ENCODE measurements around the gene ZNF618.

ZNF618 gene

GRCh38 chr9:113885183-113886025 is 9.3 kb downstream of the ZNF618 start:
- DNase-seq (ENCODE audit: low spot score) = no peak

- DNase-seq (ENCODE audit: low spot score) = peak; percentile 47
Observed at GRCh38 chr9:113886026-113886369, 9.9 kb downstream of the ZNF618 start.

- DNase-seq (ENCODE audit: low spot score) = peak; percentile 28
Observed at GRCh38 chr9:113886466-113886865, 10.4 kb downstream of the ZNF618 start.

- DNase-seq (ENCODE audit: low spot score) = peak; percentile 43
Observed at GRCh38 chr9:113886933-113887332, 10.8 kb downstream of the ZNF618 start.

GRCh38 chr9:113887436-113887835 is 11.3 kb downstream of the ZNF618 start:
- DNase-seq (ENCODE audit: low spot score) = no peak

- no peak for DNase-seq (ENCODE audit: low spot score)
Observed at GRCh38 chr9:113888336-113888735, 12.2 kb downstream of the ZNF618 start.

GRCh38 chr9:113888976-113889375 is 12.9 kb downstream of the ZNF618 start:
- DNase-seq (ENCODE audit: low spot score) = no peak

- no peak for DNase-seq (ENCODE audit: low spot score)
Observed at GRCh38 chr9:113890704-113891103, 14.6 kb downstream of the ZNF618 start.

GRCh38 chr9:113892861-113893491 is 16.9 kb downstream of the ZNF618 start:
- DNase-seq (ENCODE audit: low spot score) = no peak

- DNase-seq (ENCODE audit: low spot score) = no peak
Observed at GRCh38 chr9:113894166-113894565, 18.1 kb downstream of the ZNF618 start.

GRCh38 chr9:113895526-113895925 is 19.4 kb downstream of the ZNF618 start:
- peak; percentile 38 for DNase-seq (ENCODE audit: low spot score)

- DNase-seq (ENCODE audit: low spot score) = no peak
Observed at GRCh38 chr9:113896713-113897112, 20.6 kb downstream of the ZNF618 start.

GRCh38 chr9:113898151-113898550 is 22.0 kb downstream of the ZNF618 start:
- no peak for DNase-seq (ENCODE audit: low spot score)

- DNase-seq (ENCODE audit: low spot score) = no peak
Observed at GRCh38 chr9:113898596-113898995, 22.5 kb downstream of the ZNF618 start.

- no peak for DNase-seq (ENCODE audit: low spot score)
Observed at GRCh38 chr9:113899205-113899604, 23.1 kb downstream of the ZNF618 start.

- DNase-seq (ENCODE audit: low spot score) = peak; percentile 51
Observed at GRCh38 chr9:113901221-113901688, 25.1 kb downstream of the ZNF618 start.

GRCh38 chr9:113903514-113904077 is 27.5 kb downstream of the ZNF618 start:
- no peak for DNase-seq (ENCODE audit: low spot score)

GRCh38 chr9:113906411-113907110 is 30.5 kb downstream of the ZNF618 start:
- DNase-seq (ENCODE audit: low spot score) = peak; percentile 38

- no peak for DNase-seq (ENCODE audit: low spot score)
Observed at GRCh38 chr9:113907282-113907681, 31.2 kb downstream of the ZNF618 start.

GRCh38 chr9:113909421-113909820 is 33.3 kb downstream of the ZNF618 start:
- DNase-seq (ENCODE audit: low spot score) = no peak

GRCh38 chr9:113910036-113910639 is 34.0 kb downstream of the ZNF618 start:
- no peak for DNase-seq (ENCODE audit: low spot score)
